Neural progenitor cell (in vitro differentiated cells): ENCODE measurements around the gene TMEM183A. TPM values are rescaled to one million over a fixed set of nuclear protein-coding genes. Genes with fewer than 3 reads are reported as not detected.

Experiments used
- DNase-seq: peaks from one replicate; pipeline ENCODE4 v3.0.0-alpha.2; 2016; ENCODE audit warnings: low spot score
- H2AFZ ChIP-seq: fragments of 200-600 bp; sonication (generic); replicated peaks from 2 replicates; pipeline ENCODE4 v1.6.1; 2016; ENCODE audit warnings: antibody characterized with exemption
- H3F3A ChIP-seq: fragments of 200-600 bp; sonication (generic); 2 replicates; pipeline ENCODE4 v1.6.1; 2016; ENCODE audit warnings: antibody characterized with exemption, low read depth
- H3K27ac ChIP-seq: fragments of 200-600 bp; sonication (generic); 2 replicates; pipeline ENCODE4 v1.5.1; 2016; ENCODE audit warnings: mild to moderate bottlenecking
- H3K27me3 ChIP-seq: fragments of 200-600 bp; sonication (generic); 2 replicates; pipeline ENCODE4 v1.6.1; 2016; ENCODE audit warnings: mild to moderate bottlenecking, moderate library complexity
- H3K36me3 ChIP-seq: fragments of 200-600 bp; sonication (generic); 2 replicates; pipeline ENCODE4 v1.5.1; 2016
- H3K4me1 ChIP-seq: fragments of 200-600 bp; sonication (generic); 2 replicates; pipeline ENCODE4 v1.6.1; 2016; ENCODE audit warnings: mixed run types
- H3K4me2 ChIP-seq: fragments of 200-600 bp; sonication (generic); 2 replicates; pipeline ENCODE4 v1.6.1; 2016
- H3K4me3 ChIP-seq: fragments of 200-600 bp; sonication (generic); 2 replicates; pipeline ENCODE4 v1.5.1; 2016
- H3K79me2 ChIP-seq: fragments of 200-600 bp; sonication (generic); 2 replicates; pipeline ENCODE4 v1.6.1; 2016; ENCODE audit warnings: low read depth
- H3K9ac ChIP-seq: fragments of 200-600 bp; sonication (generic); 2 replicates; pipeline ENCODE4 v1.6.1; 2016
- H3K9me3 ChIP-seq: fragments of 200-600 bp; sonication (generic); 2 replicates; pipeline ENCODE4 v1.5.1; 2016; ENCODE audit warnings: low read depth
- H4K20me1 ChIP-seq: fragments of 200-600 bp; sonication (generic); 2 replicates; pipeline ENCODE4 v1.6.1; 2016; ENCODE audit warnings: low read depth
- H3K27ac Mint-ChIP-seq: 3 replicates; pipeline ENCODE4 v1.8.0; 2021; ENCODE audit warnings: mixed read lengths
- H3K27me3 Mint-ChIP-seq: 2 replicates; pipeline ENCODE4 v1.8.0; 2022; ENCODE audit warnings: low read depth, mild to moderate bottlenecking, inconsistent platforms, moderate library complexity, mixed read lengths; ENCODE audit not compliant: insufficient read depth
- H3K36me3 Mint-ChIP-seq: 3 replicates; pipeline ENCODE4 v1.8.0; 2021; ENCODE audit warnings: mixed read lengths
- H3K4me1 Mint-ChIP-seq: 3 replicates; pipeline ENCODE4 v1.8.0; 2021; ENCODE audit warnings: mixed read lengths
- H3K4me3 Mint-ChIP-seq: 3 replicates; pipeline ENCODE4 v1.8.0; 2021; ENCODE audit warnings: mild to moderate bottlenecking, moderate library complexity, mixed read lengths
- H3K9me3 Mint-ChIP-seq: 3 replicates; pipeline ENCODE4 v1.8.0; 2020; ENCODE audit warnings: mixed read lengths
- CTCF ChIP-seq: fragments of 200-600 bp; sonication (generic); IDR thresholded peaks from 2 replicates; pipeline ENCODE4 v1.5.1; 2017; ENCODE audit warnings: antibody characterized with exemption, mild to moderate bottlenecking
- EZH2 ChIP-seq: fragments of 200-600 bp; sonication (generic); IDR thresholded peaks from 2 replicates; pipeline ENCODE4 v1.6.1; 2017; ENCODE audit warnings: antibody characterized with exemption, mild to moderate bottlenecking, moderate library complexity
- EZH2phosphoT487 ChIP-seq: fragments of 200-600 bp; sonication (generic); IDR thresholded peaks from 2 replicates; pipeline ENCODE4 v1.6.1; 2017; ENCODE audit warnings: antibody characterized with exemption
- total RNA-seq: library from RNA; depleted of rRNA; stranded (reverse); fragments of >200 nt; gene quantifications from 2 replicates; pipeline ENCODE4 v1.2.3, GENCODE V29; 2015; ENCODE audit warnings: low replicate concordance

TMEM183A gene
- 92.4 and 111 TPM in 2 replicates for total RNA-seq

GRCh38 chr1:203006948-203007871, at the start of gene TMEM183A:
TMEM183A (plus strand) TSS chr1:203007374; CDS start chr1:203007466, 92 bp downstream.
- Histone ChIP-seq H4K20me1 (peaks cover 9% of the 10 kb centered on the region), H3K9ac (peak within 1 kb of the TSS; percentile 95), H3K9me3 (no peaks in the 10 kb centered on the region), H3K36me3 (peaks cover 17% of the 10 kb centered on the region), H3K27ac (peak within 1 kb of the TSS; percentile 86), H2AFZ (peak within 1 kb of the TSS; percentile 73), H3K4me3 (peak within 1 kb of the TSS; percentile 70), H3F3A (peaks cover 13% of the 10 kb centered on the region), H3K79me2 (peaks cover 48% of the 10 kb centered on the region), H3K4me1 (peaks cover 9% of the 10 kb centered on the region), H3K4me2 (peak within 1 kb of the TSS; percentile 94), H3K27me3 (no peaks in the 10 kb centered on the region)
- TF ChIP-seq CTCF (no peak), EZH2 (no peak), EZH2phosphoT487 (no peak)
- no peaks in the 10 kb centered on the region for H3K9me3 Mint-ChIP-seq
- H3K27ac Mint-ChIP-seq, result peak within 1 kb of the TSS; percentile 97
- DNase-seq, result peak; percentile 99
- H3K27me3 Mint-ChIP-seq, result no peaks in the 10 kb centered on the region
- peaks cover 20% of the 10 kb centered on the region for H3K4me1 Mint-ChIP-seq
- H3K4me3 Mint-ChIP-seq, result peak within 1 kb of the TSS; percentile 100
- H3K36me3 Mint-ChIP-seq, result peaks cover 19% of the 10 kb centered on the region

GRCh38 chr1:202957733-202958543, 49.2 kb upstream of the TMEM183A start, which contains the start of gene ADIPOR1:
ADIPOR1 (minus strand) TSS chr1:202958312; CDS start chr1:202951070, 7,242 bp downstream.
- Histone ChIP-seq H4K20me1 (peaks cover 49% of the 10 kb centered on the region), H3K36me3 (no peaks in the 10 kb centered on the region), H3K27ac (no peak within 1 kb of the TSS), H3K79me2 (peaks cover 51% of the 10 kb centered on the region), H2AFZ (peak within 1 kb of the TSS; percentile 92), H3K9ac (peak within 1 kb of the TSS; percentile 92), H3K4me2 (peak within 1 kb of the TSS; percentile 87), H3K4me3 (peak within 1 kb of the TSS; percentile 95), H3F3A (peaks cover 5% of the 10 kb centered on the region), H3K27me3 (peaks cover 8% of the 10 kb centered on the region), H3K4me1 (peaks cover 6% of the 10 kb centered on the region), H3K9me3 (no peaks in the 10 kb centered on the region)
- Mint-ChIP-seq H3K27ac (peak within 1 kb of the TSS; percentile 6), H3K9me3 (no peaks in the 10 kb centered on the region), H3K4me1 (peaks cover 17% of the 10 kb centered on the region), H3K36me3 (no peaks in the 10 kb centered on the region), H3K4me3 (peak within 1 kb of the TSS; percentile 92), H3K27me3 (peaks cover 8% of the 10 kb centered on the region)
- peak; percentile 94 for DNase-seq
- TF ChIP-seq EZH2 (no peak), CTCF (peak; percentile 28)

- H3K9me3 ChIP-seq, result no peaks in the 10 kb centered on the region
- H3K4me2 ChIP-seq, result peak overlapping the region; percentile 87
- Mint-ChIP-seq H3K36me3 (no peaks in the 10 kb centered on the region), H3K4me3 (peak overlapping the region; percentile 91), H3K9me3 (no peaks in the 10 kb centered on the region), H3K27me3 (peaks cover 8% of the 10 kb centered on the region), H3K4me1 (peaks cover 17% of the 10 kb centered on the region), H3K27ac (peak overlapping the region; percentile 6)
- H3K4me3 ChIP-seq, result peak overlapping the region; percentile 95
- H3K9ac ChIP-seq, result no peak overlapping the region
- no peak overlapping the region for H3K27ac ChIP-seq
- peaks cover 43% of the 10 kb centered on the region for H3K79me2 ChIP-seq
- peaks cover 6% of the 10 kb centered on the region for H3K4me1 ChIP-seq
- H3F3A ChIP-seq, result peaks cover 5% of the 10 kb centered on the region
- H3K27me3 ChIP-seq, result peaks cover 8% of the 10 kb centered on the region
- H4K20me1 ChIP-seq, result peaks cover 41% of the 10 kb centered on the region
- TF ChIP-seq EZH2, result peak; percentile 38
- TF ChIP-seq EZH2phosphoT487, result no peak
- H2AFZ ChIP-seq, result peak overlapping the region; percentile 92
- no peaks in the 10 kb centered on the region for H3K36me3 ChIP-seq
- DNase-seq, result peak; percentile 15
These were observed 48.5 kb upstream of the TMEM183A start for GRCh38 chr1:202958544-202959275.
